SK-N-SH treated with all-trans-retinoic acid at 6 μM for 48 hours (cell line): Measurements from ENCODE around the gene SREBF1.

Source experiments
- ARNTL ChIP-seq: fragments of 450-650 bp; formaldehyde crosslinking; IDR thresholded peaks from 2 replicates; pipeline ENCODE4 v1.5.0; 2020; ENCODE audit warnings: low read depth, mild to moderate bottlenecking, moderate library complexity, borderline replicate concordance
- ESRRG ChIP-seq: fragments of 250-450 bp; sonication (Bioruptor Pico); IDR thresholded peaks from 2 replicates; pipeline ENCODE4 v1.6.1; 2021; ENCODE audit warnings: mild to moderate bottlenecking
- GLIS3 ChIP-seq: fragments of 250-450 bp; sonication (Bioruptor Pico); IDR thresholded peaks from 2 replicates; pipeline ENCODE4 v1.5.0; 2020; ENCODE audit warnings: mild to moderate bottlenecking, moderate library complexity
- OSR1 ChIP-seq: fragments of 250-450 bp; sonication (Bioruptor Pico); IDR thresholded peaks from 2 replicates; pipeline ENCODE4 v1.8.0; 2022; ENCODE audit warnings: moderate library complexity, mild to moderate bottlenecking, inconsistent platforms
- PPARA ChIP-seq: fragments of 250-450 bp; sonication (Bioruptor Pico); IDR thresholded peaks from 2 replicates; pipeline ENCODE4 v1.5.0; 2020; ENCODE audit warnings: mild to moderate bottlenecking, borderline replicate concordance
- RARB ChIP-seq: fragments of 250-450 bp; sonication (Bioruptor Pico); IDR thresholded peaks from 2 replicates; pipeline ENCODE4 v1.8.0; 2021; ENCODE audit warnings: mild to moderate bottlenecking, moderate library complexity
- SNAI2 ChIP-seq: fragments of 250-450 bp; sonication (Bioruptor Pico); IDR thresholded peaks from 2 replicates; pipeline ENCODE4 v1.5.0; 2020; ENCODE audit warnings: mild to moderate bottlenecking, moderate library complexity
- TCF4 ChIP-seq: fragments of 250-450 bp; sonication (Bioruptor Pico); IDR thresholded peaks from 2 replicates; pipeline ENCODE4 v1.8.0; 2021; ENCODE audit warnings: mild to moderate bottlenecking, moderate library complexity, borderline replicate concordance
- TOX ChIP-seq: fragments of 250-450 bp; sonication (Bioruptor Pico); IDR thresholded peaks from 2 replicates; pipeline ENCODE4 v1.8.0; 2021; ENCODE audit warnings: mild to moderate bottlenecking, moderate library complexity, borderline replicate concordance
- ZC3H10 ChIP-seq: fragments of 250-450 bp; sonication (Bioruptor Pico); IDR thresholded peaks from 2 replicates; pipeline ENCODE4 v1.5.1; 2021; ENCODE audit warnings: mild to moderate bottlenecking, moderate library complexity
- ZFP3 ChIP-seq: fragments of 250-450 bp; sonication (Bioruptor Pico); IDR thresholded peaks from 2 replicates; pipeline ENCODE4 v1.5.0; 2020; ENCODE audit warnings: mild to moderate bottlenecking, moderate library complexity
- ZNF565 ChIP-seq: fragments of 450-650 bp; formaldehyde crosslinking; conservative IDR thresholded peaks from 2 replicates; pipeline ENCODE4 v1.5.0; 2020; ENCODE audit warnings: low read depth, mild to moderate bottlenecking, moderate library complexity
- TF ChIP-seq, protein P1 (sequence below): fragments of 250-450 bp; sonication (Bioruptor Pico); IDR thresholded peaks from 2 replicates; pipeline ENCODE4 v1.8.0; 2021; ENCODE audit warnings: low read depth, mild to moderate bottlenecking, moderate library complexity, borderline replicate concordance
- TF ChIP-seq, protein P2 (sequence below): fragments of 250-450 bp; sonication (Bioruptor Pico); IDR thresholded peaks from 2 replicates; pipeline ENCODE4 v1.5.0; 2020; ENCODE audit warnings: mild to moderate bottlenecking, moderate library complexity

DNA sequence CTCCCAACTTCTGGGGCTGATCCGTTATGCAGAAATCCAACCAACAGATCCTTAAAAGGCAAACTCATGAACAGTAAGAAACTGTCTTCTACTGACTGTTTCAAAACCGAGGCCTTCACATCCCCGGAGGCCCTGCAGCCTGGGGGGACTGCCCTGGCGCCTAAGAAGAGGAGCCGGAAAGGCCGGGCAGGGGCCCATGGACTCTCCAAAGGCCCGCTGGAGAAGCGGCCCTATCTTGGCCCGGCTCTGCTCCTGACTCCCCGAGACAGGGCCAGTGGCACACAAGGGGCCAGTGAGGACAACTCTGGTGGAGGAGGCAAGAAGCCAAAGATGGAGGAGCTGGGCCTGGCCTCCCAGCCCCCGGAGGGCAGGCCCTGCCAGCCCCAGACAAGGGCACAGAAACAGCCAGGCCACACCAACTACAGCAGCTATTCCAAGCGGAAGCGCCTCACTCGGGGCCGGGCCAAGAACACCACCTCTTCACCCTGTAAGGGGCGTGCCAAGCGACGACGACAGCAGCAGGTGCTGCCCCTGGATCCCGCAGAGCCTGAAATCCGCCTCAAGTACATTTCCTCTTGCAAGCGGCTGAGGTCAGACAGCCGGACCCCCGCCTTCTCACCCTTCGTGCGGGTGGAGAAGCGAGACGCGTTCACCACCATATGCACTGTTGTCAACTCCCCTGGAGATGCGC lies 39.5 kb downstream of the SREBF1 start:
- TF ChIP-seq TCF4 (CRISPR knock-in tag) (no peak), ARNTL (no peak), ZFP3 (CRISPR knock-in tag) (no peak), GLIS3 (CRISPR knock-in tag) (no peak), PPARA (no peak), RARB (CRISPR knock-in tag) (no peak), ZNF565 (CRISPR knock-in tag) (no peak), ESRRG (no peak), SNAI2 (CRISPR knock-in tag) (no peak), OSR1 (CRISPR knock-in tag) (no peak), TOX (CRISPR knock-in tag) (no peak), ZC3H10 (CRISPR knock-in tag) (no peak)
- TF ChIP-seq, protein P1, sequence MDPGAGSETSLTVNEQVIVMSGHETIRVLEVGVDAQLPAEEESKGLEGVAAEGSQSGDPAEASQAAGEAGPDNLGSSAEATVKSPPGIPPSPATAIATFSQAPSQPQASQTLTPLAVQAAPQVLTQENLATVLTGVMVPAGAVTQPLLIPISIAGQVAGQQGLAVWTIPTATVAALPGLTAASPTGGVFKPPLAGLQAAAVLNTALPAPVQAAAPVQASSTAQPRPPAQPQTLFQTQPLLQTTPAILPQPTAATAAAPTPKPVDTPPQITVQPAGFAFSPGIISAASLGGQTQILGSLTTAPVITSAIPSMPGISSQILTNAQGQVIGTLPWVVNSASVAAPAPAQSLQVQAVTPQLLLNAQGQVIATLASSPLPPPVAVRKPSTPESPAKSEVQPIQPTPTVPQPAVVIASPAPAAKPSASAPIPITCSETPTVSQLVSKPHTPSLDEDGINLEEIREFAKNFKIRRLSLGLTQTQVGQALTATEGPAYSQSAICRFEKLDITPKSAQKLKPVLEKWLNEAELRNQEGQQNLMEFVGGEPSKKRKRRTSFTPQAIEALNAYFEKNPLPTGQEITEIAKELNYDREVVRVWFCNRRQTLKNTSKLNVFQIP, result no peak
- TF ChIP-seq, protein P2, sequence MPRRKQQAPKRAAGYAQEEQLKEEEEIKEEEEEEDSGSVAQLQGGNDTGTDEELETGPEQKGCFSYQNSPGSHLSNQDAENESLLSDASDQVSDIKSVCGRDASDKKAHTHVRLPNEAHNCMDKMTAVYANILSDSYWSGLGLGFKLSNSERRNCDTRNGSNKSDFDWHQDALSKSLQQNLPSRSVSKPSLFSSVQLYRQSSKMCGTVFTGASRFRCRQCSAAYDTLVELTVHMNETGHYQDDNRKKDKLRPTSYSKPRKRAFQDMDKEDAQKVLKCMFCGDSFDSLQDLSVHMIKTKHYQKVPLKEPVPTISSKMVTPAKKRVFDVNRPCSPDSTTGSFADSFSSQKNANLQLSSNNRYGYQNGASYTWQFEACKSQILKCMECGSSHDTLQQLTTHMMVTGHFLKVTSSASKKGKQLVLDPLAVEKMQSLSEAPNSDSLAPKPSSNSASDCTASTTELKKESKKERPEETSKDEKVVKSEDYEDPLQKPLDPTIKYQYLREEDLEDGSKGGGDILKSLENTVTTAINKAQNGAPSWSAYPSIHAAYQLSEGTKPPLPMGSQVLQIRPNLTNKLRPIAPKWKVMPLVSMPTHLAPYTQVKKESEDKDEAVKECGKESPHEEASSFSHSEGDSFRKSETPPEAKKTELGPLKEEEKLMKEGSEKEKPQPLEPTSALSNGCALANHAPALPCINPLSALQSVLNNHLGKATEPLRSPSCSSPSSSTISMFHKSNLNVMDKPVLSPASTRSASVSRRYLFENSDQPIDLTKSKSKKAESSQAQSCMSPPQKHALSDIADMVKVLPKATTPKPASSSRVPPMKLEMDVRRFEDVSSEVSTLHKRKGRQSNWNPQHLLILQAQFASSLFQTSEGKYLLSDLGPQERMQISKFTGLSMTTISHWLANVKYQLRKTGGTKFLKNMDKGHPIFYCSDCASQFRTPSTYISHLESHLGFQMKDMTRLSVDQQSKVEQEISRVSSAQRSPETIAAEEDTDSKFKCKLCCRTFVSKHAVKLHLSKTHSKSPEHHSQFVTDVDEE (CRISPR knock-in tag), result no peak
